HG03354 (cell line): ENCODE data around the gene HSPA4.
"Not testable (repeated sequence)": the region's sequence is repeated elsewhere in the genome, so short reads cannot be mapped to it uniquely, and the experiment has no call there.

Source experiments
- ATAC-seq: cut with Tn5 transposase; IDR thresholded peaks from one replicate; pipeline ENCODE4 v1.9.1; 2021; ENCODE audit warnings: mild to moderate bottlenecking; ENCODE audit not compliant: unreplicated experiment, poor library complexity, severe bottlenecking

The HSPA4 gene

GRCh38 chr5:133118741-133119140 is 66.9 kb downstream of the HSPA4 start:
- ATAC-seq = no peak

DNA sequence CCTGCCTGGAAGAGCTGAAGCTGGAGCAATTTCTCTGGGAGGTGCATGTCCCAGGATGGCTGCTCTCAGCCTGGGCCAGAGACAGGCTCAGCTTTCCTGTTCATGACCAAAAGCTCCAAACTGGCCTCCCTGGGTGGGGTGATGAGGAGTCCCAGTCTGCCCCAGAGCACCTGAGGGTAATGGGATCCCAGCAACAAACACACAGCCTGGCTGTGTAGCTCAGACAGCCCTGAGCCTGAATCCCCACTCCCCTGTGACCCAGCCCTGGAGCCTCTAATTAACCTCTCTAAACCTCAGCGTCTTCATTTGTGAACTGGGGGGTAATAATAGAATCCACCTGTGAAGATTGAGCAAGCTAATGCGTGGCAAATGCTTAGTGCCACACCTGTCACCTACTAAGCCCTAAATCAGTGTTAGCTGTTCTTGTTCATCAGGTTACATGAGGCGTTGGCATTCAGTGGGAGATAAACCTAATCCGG is 67.5 kb downstream of the HSPA4 start:
- no peak for ATAC-seq

- ATAC-seq = no peak
Observed at GRCh38 chr5:133120156-133120750, 68.4 kb downstream of the HSPA4 start.

DNA sequence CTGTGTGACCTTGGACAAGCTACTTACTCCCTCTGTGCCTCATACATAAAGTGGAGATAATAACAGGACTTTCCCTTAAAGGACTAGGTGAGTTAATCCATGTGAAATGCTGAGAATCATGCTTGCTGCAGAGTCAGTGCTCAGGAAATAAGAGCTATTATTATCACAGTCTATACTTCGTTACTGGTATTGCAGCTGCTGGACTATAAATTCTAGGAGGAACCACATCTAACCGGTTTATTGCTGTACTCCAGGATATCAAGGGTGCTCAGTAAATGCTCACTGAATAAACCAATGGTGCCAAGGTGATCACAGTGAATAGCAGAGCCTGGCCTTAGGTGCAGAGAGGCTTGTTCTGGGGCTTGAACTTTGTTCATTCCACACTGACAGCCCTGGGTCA is 69.3 kb downstream of the HSPA4 start:
- ATAC-seq = no peak

- ATAC-seq = no peak
Observed at GRCh38 chr5:133121611-133122150, 69.9 kb downstream of the HSPA4 start.

DNA sequence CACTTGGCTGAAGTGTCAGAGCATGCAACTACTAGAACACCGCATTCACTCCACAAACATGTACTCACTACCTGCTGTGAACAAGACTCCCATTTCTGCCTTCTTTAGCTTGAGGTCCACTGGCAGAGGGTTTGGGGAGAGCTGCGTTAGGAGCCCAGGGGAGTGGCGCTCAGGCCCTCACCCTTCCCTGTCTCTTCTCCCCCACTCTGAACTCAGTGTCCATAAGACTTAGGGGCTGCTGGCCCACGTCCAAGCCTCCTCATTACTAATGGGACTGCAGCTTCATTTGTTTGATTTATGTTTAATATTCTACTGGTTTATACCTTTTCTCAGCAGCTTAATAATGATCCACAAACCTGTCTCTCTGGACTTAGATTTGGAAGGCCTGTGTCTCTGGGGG is 70.9 kb downstream of the HSPA4 start:
- ATAC-seq = no peak

GRCh38 chr5:133123297-133123696 is 71.5 kb downstream of the HSPA4 start:
- ATAC-seq = no peak

- ATAC-seq = no peak
Observed at GRCh38 chr5:133124891-133125290, 73.1 kb downstream of the HSPA4 start.

- ATAC-seq = no peak
Observed at GRCh38 chr5:133128066-133128465, 76.3 kb downstream of the HSPA4 start.

GRCh38 chr5:133129289-133129688 is 77.5 kb downstream of the HSPA4 start:
- no peak for ATAC-seq

GRCh38 chr5:133129950-133130349 is 78.1 kb downstream of the HSPA4 start:
- ATAC-seq = no peak

DNA sequence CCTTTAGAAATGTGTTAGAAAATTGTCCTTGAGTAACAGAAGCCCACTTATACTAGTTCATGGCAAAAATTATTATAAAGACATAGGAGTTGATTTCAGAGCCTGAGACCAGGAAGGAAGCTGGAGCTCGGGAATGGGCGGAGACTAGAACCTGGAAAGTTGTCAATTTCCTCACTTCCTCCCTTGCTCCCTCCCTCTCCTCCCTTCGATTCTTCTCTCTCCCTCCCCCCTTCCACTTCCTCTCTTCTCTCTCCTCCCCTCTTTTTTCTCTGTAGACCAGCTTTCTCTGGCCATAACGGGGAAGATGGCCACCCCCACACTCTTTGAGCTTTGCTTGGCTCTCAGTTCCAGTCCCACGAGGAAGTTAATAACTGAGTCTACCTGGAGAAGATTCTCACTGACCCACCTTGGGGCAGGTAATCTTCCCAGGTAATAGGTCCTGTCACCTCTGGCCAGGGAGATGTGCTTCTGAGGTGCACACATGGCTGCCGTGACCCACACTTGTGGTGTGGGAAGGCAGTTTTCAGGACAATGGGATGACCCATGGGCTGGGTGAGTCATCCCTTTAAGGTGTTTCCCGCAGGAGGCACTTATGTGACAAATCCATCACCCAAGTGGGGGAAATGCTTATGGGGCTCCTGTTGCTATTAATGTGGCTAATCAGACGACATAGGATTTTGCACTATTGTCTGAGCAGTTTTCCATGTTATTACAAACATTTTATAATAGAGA is 78.7 kb downstream of the HSPA4 start:
- ATAC-seq = no peak

GRCh38 chr5:133132717-133133116 is 80.9 kb downstream of the HSPA4 start:
- ATAC-seq = no peak

GRCh38 chr5:133133241-133133640 is 81.4 kb downstream of the HSPA4 start:
- not testable (repeated sequence) for ATAC-seq

DNA sequence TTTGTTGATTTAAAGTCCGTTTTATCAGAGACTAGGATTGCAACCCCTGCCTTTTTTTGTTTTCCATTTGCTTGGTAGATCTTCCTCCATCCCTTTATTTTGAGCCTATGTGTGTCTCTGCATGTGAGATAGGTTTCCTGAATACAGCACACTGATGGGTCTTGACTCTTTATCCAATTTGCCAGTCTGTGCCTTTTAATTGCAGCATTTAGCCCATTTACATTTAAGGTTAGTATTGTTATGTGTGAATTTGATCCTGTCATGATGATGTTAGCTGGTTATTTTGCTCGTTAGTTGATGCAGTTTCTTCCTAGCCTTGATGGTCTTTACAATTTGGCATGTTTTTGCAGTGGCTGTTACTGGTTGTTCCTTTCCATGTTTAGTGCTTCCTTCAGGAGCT is 85.1 kb downstream of the HSPA4 start:
- not testable (repeated sequence) for ATAC-seq

GRCh38 chr5:133140311-133140710 is 88.5 kb downstream of the HSPA4 start:
- no peak for ATAC-seq

- no peak for ATAC-seq
Observed at GRCh38 chr5:133141746-133142145, 89.9 kb downstream of the HSPA4 start.

GRCh38 chr5:133142782-133143181 is 91.0 kb downstream of the HSPA4 start:
- no peak for ATAC-seq

- no peak for ATAC-seq
Observed at GRCh38 chr5:133144245-133144981, 92.6 kb downstream of the HSPA4 start.

DNA sequence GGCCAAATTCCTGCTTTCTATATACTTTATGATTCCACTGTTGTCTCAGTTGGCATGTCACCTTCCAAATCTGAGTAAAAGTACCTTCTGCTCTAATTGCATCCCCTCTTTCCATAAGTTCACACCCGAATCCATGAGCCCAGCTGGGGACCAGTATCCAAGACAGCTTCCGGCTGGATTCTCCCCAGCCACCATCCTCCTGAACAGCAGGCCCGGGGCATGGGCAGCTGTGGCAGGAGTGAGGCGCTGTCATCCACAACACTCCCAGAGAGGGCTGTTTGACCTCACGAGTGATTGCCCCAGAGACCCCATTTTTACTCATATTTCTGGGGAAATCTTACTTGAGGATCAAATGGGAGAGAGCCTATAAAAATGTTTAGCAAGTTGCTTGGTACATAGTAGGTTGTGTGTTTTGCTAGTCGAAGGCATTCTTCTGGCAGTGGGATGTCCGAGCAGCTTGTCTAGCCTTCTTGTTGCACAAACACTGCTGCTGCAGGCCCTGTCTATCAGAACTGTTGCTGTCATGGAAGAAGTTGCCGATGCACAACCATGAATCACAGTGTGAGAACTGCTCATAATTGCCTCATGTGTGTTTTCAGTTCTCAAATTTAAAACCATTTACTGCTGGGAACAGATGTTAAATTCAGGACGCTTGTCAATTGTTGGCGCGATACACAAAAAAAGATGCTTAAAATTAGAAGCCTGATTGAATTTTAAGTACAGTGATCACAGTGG is 93.8 kb downstream of the HSPA4 start:
- ATAC-seq = no peak
